CD4-positive, alpha-beta T cell (primary cell): ENCODE results near the gene FEZ2. TPM values are rescaled to one million over a fixed set of nuclear protein-coding genes. Genes with fewer than 3 reads are reported as not detected.

Experiments
- ATAC-seq: fragments of 200-7000 bp; cut with Tn5 transposase; one replicate; pipeline ENCODE4 v1.10.0; 2022; ENCODE audit warnings: mild to moderate bottlenecking; ENCODE audit not compliant: poor library complexity
- CTCF ChIA-PET: fragments of 350-600 bp; sonication (Branson Sonifier 250); formaldehyde crosslinking; loops from one replicate; lab custom pipeline; 2021; ENCODE audit warnings: antibody characterized with exemption, inconsistent platforms; lab: Charles Lee
- POLR2A ChIA-PET: fragments of 350-600 bp; sonication (Branson Sonifier 250); formaldehyde crosslinking; loops from one replicate; lab custom pipeline; 2021; ENCODE audit warnings: antibody characterized with exemption, inconsistent platforms; lab: Charles Lee
- DNase-seq, 14 experiments: peaks; one replicate each; pipeline ENCODE4 v3.0.0-alpha.2; 2013 to 2020; ENCODE audit warnings: mixed read lengths in 2 of 14
- H3K27ac ChIP-seq, 2 donors: one replicate each; pipeline versions ENCODE4 v1.5.1 to v1.7.0; 2013; ENCODE audit warnings: low read length in 2 of 2, low read depth in 1 of 2, mild to moderate bottlenecking in 1 of 2
- H3K27me3 ChIP-seq, 2 experiments: 1 replicate in 1 of 2; 2 replicates in 1 of 2; pipeline versions ENCODE4 v1.6.1 to v1.7.0; 2013; ENCODE audit warnings: low read length in 2 of 2, control low read depth in 1 of 2, mild to moderate bottlenecking in 1 of 2, moderate library complexity in 1 of 2; ENCODE audit not compliant: insufficient read depth in 2 of 2, control insufficient read depth in 1 of 2
- H3K36me3 ChIP-seq: one replicate; pipeline ENCODE4 v1.6.1; 2013; ENCODE audit warnings: low read length, control low read depth; ENCODE audit not compliant: insufficient read depth
- H3K4me1 ChIP-seq: one replicate; pipeline ENCODE4 v1.6.1; 2013; ENCODE audit warnings: low read length, control low read depth; ENCODE audit not compliant: insufficient read depth
- H3K4me3 ChIP-seq: one replicate; pipeline ENCODE4 v1.5.1; 2013; ENCODE audit warnings: mild to moderate bottlenecking, low read length, moderate library complexity
- H3K9me3 ChIP-seq, 2 experiments: 1 replicate in 1 of 2; 2 replicates in 1 of 2; pipeline versions ENCODE4 v1.6.1 to v1.7.0; 2013; ENCODE audit warnings: low read length in 2 of 2, mild to moderate bottlenecking in 2 of 2, control low read depth in 1 of 2, moderate library complexity in 1 of 2; ENCODE audit not compliant: control insufficient read depth in 1 of 2, insufficient read depth in 1 of 2
- H3K27ac Mint-ChIP-seq: one replicate; pipeline ENCODE4 v1.8.0; 2020; ENCODE audit warnings: mixed read lengths
- H3K27me3 Mint-ChIP-seq: one replicate; pipeline ENCODE4 v1.8.0; 2021; ENCODE audit warnings: mixed read lengths
- H3K36me3 Mint-ChIP-seq: one replicate; pipeline ENCODE4 v1.8.0; 2021; ENCODE audit warnings: low read depth, mixed read lengths
- H3K4me1 Mint-ChIP-seq: one replicate; pipeline ENCODE4 v1.8.0; 2021; ENCODE audit warnings: low read depth, mixed read lengths
- H3K4me3 Mint-ChIP-seq: one replicate; pipeline ENCODE4 v1.8.0; 2020; ENCODE audit warnings: mild to moderate bottlenecking, mixed read lengths
- H3K9me3 Mint-ChIP-seq: one replicate; pipeline ENCODE4 v1.8.0; 2020; ENCODE audit warnings: mixed read lengths
- CTCF ChIP-seq: fragments of 200-600 bp; IDR thresholded peaks from one replicate; pipeline ENCODE4 v1.8.0; 2022; ENCODE audit warnings: antibody characterized with exemption, mild to moderate bottlenecking
- intact Hi-C, 2 experiments: fragments of 100-400 bp; cut with DNase I in 1 of 2; cut with micrococcal nuclease in 1 of 2; formaldehyde crosslinking; loops; one replicate each; pipeline versions ENCODE4 v1.15.1 to v1.9.0; 2023 to 2025; cut with DNase I, micrococcal nuclease
- total RNA-seq, 174 experiments: library from RNA in 2 of 174; stranded (reverse) in 2 of 174; gene quantifications; one replicate each; pipeline ENCODE4 v1.2.3 and lab custom pipeline; 2021 to 2026

Gene FEZ2
- total RNA-seq, 2 experiments from 2014 or later = 4.8 to 5.6 TPM

- DNase-seq (no peak), ATAC-seq (no peak)
- Mint-ChIP-seq H3K27ac (no peak overlapping the region), H3K27me3 (no peaks in the 10 kb centered on the region), H3K4me3 (no peak overlapping the region), H3K9me3 (no peaks in the 10 kb centered on the region), H3K4me1 (no peaks in the 10 kb centered on the region), H3K36me3 (peaks cover 91% of the 10 kb centered on the region)
- Histone ChIP-seq H3K36me3 (peaks cover 34% of the 10 kb centered on the region), H3K4me3 (no peak overlapping the region), H3K27me3 (no peaks in the 10 kb centered on the region), H3K4me1 (no peaks in the 10 kb centered on the region), H3K27ac (no peak overlapping the region), H3K9me3 (no peaks in the 10 kb centered on the region)
- TF ChIP-seq CTCF = no peak
- ChIA-PET CTCF (no interaction called here), POLR2A (no interaction called here)
- intact Hi-C loops = no loop called here
These were observed 23.4 kb downstream of the FEZ2 start for GRCh38 chr2:36574560-36574959.

- DNase-seq (no peak), ATAC-seq (no peak)
- Mint-ChIP-seq H3K9me3 (no peaks in the 10 kb centered on the region), H3K27ac (no peak overlapping the region), H3K4me3 (no peak overlapping the region), H3K36me3 (peaks cover 86% of the 10 kb centered on the region), H3K4me1 (no peaks in the 10 kb centered on the region), H3K27me3 (no peaks in the 10 kb centered on the region)
- Histone ChIP-seq H3K27ac (no peak overlapping the region), H3K4me3 (no peak overlapping the region), H3K4me1 (no peaks in the 10 kb centered on the region), H3K36me3 (peaks cover 23% of the 10 kb centered on the region), H3K27me3 (no peaks in the 10 kb centered on the region), H3K9me3 (no peaks in the 10 kb centered on the region)
- POLR2A ChIA-PET = no interaction called here
- no peak for TF ChIP-seq CTCF
- CTCF ChIA-PET = no interaction called here
- intact Hi-C loops = no loop called here
These were observed 24.8 kb downstream of the FEZ2 start for GRCh38 chr2:36573165-36573564.

GRCh38 chr2:36572719-36573059 is 25.3 kb downstream of the FEZ2 start:
- Histone ChIP-seq H3K4me3 (no peak overlapping the region), H3K9me3 (no peaks in the 10 kb centered on the region), H3K4me1 (no peaks in the 10 kb centered on the region), H3K27me3 (no peaks in the 10 kb centered on the region), H3K36me3 (peaks cover 18% of the 10 kb centered on the region), H3K27ac (no peak overlapping the region)
- Mint-ChIP-seq H3K27ac (no peak overlapping the region), H3K27me3 (no peaks in the 10 kb centered on the region), H3K4me1 (no peaks in the 10 kb centered on the region), H3K36me3 (peaks cover 85% of the 10 kb centered on the region), H3K4me3 (no peak overlapping the region), H3K9me3 (no peaks in the 10 kb centered on the region)
- no peak for TF ChIP-seq CTCF
- ChIA-PET POLR2A (interaction anchor here (0.5 kb wide), 1 partner anchor 110 kb away, joined by 3 read pairs; no protein-coding TSS in a partner anchor), CTCF (no interaction called here)
- no peak for ATAC-seq
- intact Hi-C loops = no loop called here
- DNase-seq = no peak
